GM12891 (cell line): ENCODE measurements around the gene MPV17.

Experiments
- PAX5 ChIP-seq: IDR thresholded peaks from 2 replicates; pipeline ENCODE4 v1.6.1; 2011; ENCODE audit warnings: low read length, moderate library complexity, mild to moderate bottlenecking; ENCODE audit not compliant: insufficient read depth, severe bottlenecking
- POLR2A ChIP-seq: IDR thresholded peaks from 2 replicates; pipeline ENCODE4 v1.6.1; 2011; ENCODE audit warnings: low read depth, low read length, control low read depth
- POLR2AphosphoS5 ChIP-seq: IDR thresholded peaks from 2 replicates; pipeline ENCODE4 v1.6.1; 2011; ENCODE audit warnings: low read depth, low read length, control low read depth
- POU2F2 ChIP-seq: IDR thresholded peaks from 2 replicates; pipeline ENCODE4 v1.6.1; 2011; ENCODE audit warnings: low read depth, mild to moderate bottlenecking, control low read depth, low read length, moderate library complexity
- SPI1 ChIP-seq: IDR thresholded peaks from 2 replicates; pipeline ENCODE4 v1.6.1; 2011; ENCODE audit warnings: low read depth, low read length, control low read depth
- TAF1 ChIP-seq: IDR thresholded peaks from 2 replicates; pipeline ENCODE4 v1.6.1; 2011; ENCODE audit warnings: low read depth, low read length, control low read depth

GRCh38 chr2:27335311-27335710 lies 12.4 kb upstream of the MPV17 start:
- TF ChIP-seq POLR2AphosphoS5 (no peak), SPI1 (no peak), POLR2A (no peak), TAF1 (no peak), POU2F2 (no peak), PAX5 (no peak)
